Measurements from ENCODE around the gene OPTC.

DNA sequence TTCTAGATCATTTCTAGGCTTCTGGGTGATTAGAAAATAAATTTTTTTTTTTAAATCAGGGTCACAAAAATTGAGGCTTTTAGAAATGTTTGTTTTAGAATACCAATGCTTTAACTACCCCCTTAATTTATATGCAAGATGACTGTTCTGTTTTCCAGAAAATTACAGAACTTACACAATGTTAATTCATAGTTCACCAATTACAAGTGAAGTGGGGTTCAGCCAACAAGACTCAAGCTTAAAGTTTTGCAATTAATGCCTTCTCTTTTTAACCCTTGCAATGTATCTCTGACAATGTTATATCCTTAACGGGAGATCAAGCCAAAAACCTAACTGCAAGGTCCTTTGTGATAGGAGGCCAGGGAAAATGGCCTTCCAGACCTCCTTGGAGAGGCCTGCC lies 12.8 kb upstream of the OPTC start:
- TF ChIP-seq, protein P1, sequence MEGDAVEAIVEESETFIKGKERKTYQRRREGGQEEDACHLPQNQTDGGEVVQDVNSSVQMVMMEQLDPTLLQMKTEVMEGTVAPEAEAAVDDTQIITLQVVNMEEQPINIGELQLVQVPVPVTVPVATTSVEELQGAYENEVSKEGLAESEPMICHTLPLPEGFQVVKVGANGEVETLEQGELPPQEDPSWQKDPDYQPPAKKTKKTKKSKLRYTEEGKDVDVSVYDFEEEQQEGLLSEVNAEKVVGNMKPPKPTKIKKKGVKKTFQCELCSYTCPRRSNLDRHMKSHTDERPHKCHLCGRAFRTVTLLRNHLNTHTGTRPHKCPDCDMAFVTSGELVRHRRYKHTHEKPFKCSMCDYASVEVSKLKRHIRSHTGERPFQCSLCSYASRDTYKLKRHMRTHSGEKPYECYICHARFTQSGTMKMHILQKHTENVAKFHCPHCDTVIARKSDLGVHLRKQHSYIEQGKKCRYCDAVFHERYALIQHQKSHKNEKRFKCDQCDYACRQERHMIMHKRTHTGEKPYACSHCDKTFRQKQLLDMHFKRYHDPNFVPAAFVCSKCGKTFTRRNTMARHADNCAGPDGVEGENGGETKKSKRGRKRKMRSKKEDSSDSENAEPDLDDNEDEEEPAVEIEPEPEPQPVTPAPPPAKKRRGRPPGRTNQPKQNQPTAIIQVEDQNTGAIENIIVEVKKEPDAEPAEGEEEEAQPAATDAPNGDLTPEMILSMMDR (IDR thresholded peaks at IDR 0.05): no peak
- TF ChIP-seq POLR2A (IDR thresholded peaks at IDR 0.05) (no peak), POLR2AphosphoS5 (IDR thresholded peaks at IDR 0.05) (no peak), EP300 (IDR thresholded peaks at IDR 0.05) (no peak)

Measured in stomach (tissue), 4 donors.